Amygdala (tissue), 56 donors: Measurements from ENCODE around the gene SH3RF3.
"Not testable (repeated sequence)": the region's sequence is repeated elsewhere in the genome, so short reads cannot be mapped to it uniquely, and the experiment has no call there.

Experiments used
- DNase-seq, 56 donors: peaks; one replicate each; lab custom pipeline; 2025; lab: John Stamatoyannopoulos, UW

Gene SH3RF3

GRCh38 chr2:109154226-109154625, 25.2 kb downstream of the SH3RF3 start:
- no peak for DNase-seq

DNA sequence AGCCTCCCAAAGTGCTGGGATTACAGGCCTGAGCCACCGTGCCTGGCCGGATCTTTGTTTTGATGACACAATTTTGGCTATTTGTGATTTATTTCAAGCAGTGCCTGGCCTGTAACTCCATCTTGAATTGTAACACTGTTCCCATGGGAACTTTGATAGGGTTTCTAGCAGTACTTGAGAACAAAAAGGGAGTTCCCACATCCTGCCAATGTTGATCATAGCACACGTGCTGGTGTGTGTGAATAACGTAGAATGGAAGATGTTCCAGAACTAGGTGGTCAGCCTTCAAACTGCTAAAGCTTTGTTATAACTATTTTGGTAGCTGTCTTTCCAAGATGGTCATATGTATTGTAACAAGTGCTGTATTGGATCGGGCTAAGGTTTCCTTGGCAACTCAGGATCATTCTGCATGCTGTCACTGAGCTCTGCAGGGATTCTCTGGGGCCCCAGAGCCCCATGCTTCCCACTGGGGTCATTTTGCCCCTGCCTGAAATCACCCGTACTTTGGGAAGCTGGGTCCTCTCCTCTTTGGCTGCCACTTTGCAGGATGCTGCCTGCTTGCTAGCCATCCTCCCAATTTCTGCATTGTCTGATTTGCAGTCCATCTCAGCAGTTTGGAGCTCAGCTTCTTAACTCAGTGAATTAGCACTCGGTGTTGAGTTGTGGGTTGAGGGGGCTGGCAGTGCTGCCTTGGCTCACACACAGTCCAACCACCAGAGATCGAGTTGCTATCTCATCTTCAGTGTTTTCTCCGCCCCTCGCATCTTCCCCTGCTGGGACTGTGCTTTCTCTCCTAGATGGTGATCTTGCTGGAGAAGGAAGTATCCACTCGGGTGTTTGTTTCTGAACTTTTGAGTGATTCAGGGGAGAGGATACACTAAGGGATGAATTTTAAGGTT, 26.8 kb downstream of the SH3RF3 start:
- peak in 1 of 56 donors; percentile 11 for DNase-seq

DNA sequence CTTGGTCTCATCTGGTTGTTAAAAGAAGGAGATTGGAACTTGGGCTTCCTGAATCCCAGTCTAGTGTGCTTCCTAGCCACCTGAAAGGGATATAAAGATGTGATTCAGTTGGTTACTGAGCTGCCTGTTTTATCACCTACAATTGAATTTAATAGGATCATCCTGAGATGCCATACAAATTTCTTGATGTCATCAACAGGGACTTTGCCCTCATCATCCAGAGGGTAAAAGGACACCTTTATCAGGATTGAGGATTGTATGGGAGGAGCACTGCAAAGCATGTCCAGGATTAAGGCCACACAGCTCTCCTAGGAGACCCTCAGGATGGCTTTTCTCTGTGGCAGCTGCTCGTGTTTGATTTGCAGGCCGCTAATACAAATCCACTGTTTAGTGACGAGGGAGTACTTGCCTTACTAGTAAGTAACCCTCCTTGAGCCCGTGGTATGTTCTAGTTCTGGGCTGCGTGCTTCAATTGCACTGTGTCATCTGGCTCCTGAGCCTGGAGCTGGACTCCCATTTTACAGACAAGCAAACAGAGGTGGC, 28.6 kb downstream of the SH3RF3 start:
- DNase-seq: no peak

DNA sequence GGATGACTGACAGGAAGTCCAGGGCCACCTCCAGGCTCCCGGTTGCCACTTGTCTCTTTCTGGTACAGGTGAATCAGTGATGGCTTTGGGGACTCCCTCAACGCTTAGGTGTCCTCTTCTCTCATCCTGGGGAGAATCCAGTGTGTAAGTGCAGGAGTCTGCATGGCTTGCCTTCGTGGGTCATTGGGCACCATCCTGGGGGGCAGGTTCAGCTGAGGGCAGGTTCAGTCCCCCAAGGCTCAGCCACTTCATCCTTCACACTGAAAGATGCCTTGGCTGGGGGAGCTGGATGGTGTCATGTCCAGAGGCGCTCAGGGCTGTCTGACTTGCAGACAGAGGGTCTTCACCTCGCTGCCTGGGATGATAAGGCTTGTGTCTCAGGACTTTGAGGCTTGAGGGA, 29.2 kb downstream of the SH3RF3 start:
- DNase-seq: no peak

- no peak for DNase-seq
Measured at GRCh38 chr2:109159096-109159495, 30.1 kb downstream of the SH3RF3 start.

- no peak for DNase-seq
Measured at GRCh38 chr2:109160714-109161440, 31.9 kb downstream of the SH3RF3 start.

GRCh38 chr2:109162367-109162766, 33.4 kb downstream of the SH3RF3 start:
- not testable (repeated sequence) for DNase-seq

DNA sequence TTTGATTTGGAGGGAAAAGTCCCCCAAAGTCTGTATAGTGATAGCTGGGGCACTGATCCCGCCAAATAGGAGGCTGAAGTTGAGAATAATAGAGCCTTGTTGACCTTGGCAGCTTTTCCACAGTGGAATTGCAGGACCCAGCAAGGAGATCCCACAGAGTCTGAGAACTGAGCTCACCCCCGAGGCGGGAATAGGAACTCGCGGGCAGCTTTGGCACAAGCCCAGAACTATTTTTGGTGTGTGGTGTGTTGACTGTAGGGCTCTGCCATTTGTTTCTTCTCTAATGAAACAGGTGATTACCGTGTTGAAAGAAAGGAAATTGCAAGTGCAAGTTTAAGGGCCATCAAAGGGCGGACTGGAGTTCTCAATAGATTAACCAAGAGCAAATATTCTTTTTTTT, 34.0 kb downstream of the SH3RF3 start:
- DNase-seq: peak in 1 of 56 donors; percentile 14

GRCh38 chr2:109164311-109164710, 35.3 kb downstream of the SH3RF3 start:
- DNase-seq: no peak

DNA sequence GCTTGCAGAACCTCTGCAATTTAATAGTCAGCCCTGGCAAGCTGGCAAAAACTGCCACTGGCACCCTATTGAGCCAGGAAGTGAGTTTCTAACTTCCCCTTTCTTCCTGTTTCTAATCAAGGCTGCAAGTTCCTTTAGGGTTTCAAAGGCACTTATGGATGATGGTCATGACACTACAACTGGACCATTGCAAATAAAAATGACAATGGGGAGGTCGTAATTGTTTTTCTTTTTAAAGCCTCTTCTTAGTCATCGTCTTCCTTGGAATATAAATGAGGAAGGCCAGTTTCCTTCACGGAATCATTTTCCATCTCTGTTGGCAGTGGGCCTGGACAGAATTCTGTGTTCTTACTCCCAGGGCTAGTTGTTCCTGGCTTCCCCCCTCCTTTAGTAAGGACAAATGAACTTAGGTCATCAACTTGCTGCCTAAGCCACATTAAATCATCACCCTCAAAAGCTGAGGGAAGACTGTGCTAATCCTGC, 35.8 kb downstream of the SH3RF3 start:
- no peak for DNase-seq

DNA sequence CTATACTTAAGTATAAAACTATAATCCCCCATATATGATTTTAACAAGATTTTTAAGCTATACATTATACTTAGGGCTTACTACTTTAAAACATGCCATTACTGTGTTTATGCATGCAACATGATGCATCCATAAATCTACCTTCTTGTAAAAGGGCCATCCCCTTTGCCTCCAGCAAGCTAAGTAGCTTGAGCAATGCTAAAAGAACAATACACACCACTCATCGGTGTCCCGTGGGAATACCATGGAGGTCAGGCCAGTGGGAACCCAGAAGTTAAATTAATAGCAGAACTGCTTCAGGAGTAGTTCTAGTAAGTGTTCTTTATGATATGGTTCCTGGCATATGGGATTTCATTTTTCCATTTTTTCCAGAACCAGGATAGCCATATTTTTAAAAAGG, 37.8 kb downstream of the SH3RF3 start:
- DNase-seq: no peak

DNA sequence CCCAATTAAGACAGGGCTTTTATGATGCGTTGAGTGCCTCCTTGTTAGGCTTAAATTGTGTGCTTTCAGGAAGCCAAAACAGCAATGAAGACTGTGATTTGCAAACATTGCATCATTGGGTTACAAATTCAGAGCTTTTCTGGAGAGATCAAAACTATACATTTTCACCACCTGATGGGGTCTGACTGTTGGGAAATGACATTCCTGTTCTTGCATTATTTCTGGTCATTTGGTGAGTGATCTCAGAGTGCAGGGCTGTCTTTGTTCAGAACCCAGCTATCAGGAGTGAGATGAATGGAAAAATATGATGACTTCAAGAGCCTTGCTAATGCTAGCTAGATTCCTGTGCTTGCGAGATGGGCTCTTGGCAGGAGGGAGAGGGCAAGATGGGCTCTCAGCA, 39.1 kb downstream of the SH3RF3 start:
- DNase-seq: no peak

GRCh38 chr2:109168716-109169115, 39.7 kb downstream of the SH3RF3 start:
- DNase-seq: no peak

GRCh38 chr2:109170645-109171044, 41.6 kb downstream of the SH3RF3 start:
- no peak for DNase-seq

DNA sequence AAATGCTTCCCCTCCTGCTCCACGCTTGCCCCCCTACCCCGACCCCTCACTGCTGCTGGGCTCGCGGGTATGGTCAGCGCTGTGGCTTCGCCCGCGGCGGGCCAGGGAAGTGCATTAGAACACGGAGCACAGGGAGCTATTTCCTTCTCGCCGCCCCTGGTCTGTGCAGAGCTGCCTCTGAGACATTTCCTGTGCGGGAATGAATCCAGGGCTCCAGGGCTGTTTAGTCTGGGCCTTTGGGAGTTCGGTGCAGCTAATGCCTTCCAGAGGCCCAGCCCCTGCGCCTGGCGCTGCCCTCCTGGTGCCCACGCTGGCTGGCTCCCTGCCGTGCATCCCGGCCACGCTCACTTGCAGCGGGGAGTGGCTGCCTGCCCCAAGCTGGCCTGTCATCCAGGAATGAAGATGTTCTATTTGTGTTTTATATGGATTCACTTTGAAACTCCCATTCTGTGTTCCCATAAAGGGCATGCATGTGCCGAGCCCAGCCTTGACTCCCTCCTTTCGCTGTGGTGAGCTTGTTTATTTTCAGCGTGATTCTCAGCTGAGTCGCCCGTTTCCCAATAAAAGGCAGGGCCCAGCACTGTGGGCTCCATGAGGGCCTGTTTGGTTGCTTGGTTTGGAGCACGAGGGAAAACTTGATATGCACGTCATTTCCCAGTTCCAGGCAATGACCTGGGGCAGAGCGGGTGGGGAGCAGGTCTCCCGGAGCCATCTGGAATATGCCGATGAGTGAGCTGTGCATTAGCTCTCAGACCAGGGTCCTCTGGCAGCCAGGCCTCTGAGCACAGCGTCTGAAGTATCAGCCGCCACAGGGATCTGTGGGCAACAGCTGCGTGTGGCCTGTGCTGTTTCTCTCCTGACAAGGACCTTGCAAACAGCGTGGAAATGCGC, 42.7 kb downstream of the SH3RF3 start:
- no peak for DNase-seq

DNA sequence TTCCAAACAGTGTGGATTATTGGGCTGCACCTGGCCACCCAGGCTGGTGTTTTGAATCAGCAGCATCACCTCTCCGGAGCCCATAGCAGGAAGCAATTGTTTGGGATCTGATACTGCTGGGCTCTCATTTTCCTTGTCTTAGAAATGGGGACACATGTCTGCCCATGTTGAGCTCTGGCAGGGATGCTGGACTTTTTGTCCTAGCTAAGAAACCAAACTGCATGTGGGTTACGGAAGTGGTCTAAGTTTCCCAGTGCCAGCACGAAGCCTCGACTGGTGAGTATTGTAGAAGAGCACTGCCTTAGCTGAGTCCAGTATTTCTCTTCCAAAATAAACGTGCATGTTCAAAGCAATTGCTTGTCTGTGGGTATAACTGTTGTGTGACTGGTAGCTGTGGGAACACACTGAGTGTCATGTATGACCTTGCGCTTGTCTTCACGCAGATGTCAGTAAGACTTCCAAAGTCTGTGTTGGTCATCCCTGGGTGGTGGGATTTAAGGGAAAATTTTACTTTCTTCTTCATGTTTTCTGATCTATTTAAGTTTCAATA, 43.6 kb downstream of the SH3RF3 start:
- DNase-seq: no peak

DNA sequence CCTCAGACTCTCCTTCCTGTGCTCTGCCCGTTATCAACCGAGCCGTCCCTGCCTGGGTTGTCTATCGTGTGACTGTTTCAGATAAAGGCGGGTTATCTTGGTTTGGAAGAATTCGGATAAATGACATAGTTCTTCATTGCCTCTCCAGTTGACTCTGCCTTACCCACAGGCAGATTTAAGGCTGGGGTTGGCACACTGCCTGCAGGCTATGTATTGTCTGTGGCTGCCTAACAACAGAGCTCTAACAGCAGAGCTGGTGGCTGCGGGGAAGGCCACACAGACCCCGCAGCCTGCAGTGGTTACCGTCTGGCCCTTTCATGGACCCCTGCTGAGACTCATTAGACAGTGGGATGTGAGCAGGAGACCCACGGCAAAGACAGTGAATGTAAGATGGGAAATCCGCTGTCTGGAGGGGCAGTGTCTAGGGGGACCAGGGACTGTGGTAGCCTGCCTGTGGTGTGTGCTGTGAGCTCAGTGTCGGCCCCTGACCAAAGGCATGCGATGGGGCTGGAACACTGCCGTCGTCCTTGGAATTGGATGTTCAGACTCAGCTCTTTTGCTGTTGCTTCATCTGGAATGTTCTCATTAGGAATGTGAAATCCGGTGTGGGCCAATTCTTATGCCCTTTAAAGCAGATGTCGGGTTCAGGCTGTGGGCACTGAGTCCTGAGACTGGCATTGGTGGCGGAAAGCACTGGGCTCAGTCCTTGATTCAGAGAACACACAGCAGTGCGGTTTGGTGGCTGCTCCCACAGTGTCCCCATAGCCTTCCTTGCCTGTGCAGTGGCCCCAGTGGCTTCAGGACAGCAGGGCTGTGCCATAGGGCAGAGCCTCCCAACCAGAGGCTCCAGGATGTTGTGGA, 44.5 kb downstream of the SH3RF3 start:
- DNase-seq: peak in 7 of 56 donors; percentile 10 to 39 (median 21)

GRCh38 chr2:109174214-109174613, 45.2 kb downstream of the SH3RF3 start:
- no peak for DNase-seq
